ENCODE data around the gene SLC25A17.
A peak's percentile ranks its signal among the peaks of the same experiment; 100 is the strongest.
"Not testable (repeated sequence)": the region's sequence is repeated elsewhere in the genome, so short reads cannot be mapped to it uniquely, and the experiment has no call there.

The SLC25A17 gene

GRCh38 chr22:40799008-40799407, 20.1 kb downstream of the SLC25A17 start:
- no peak overlapping the region for H3K4me3 ChIP-seq (ENCODE audit: low read length)
- TF ChIP-seq CTCF (conservative IDR thresholded peaks at IDR 0.05; ENCODE audit: low read length): no peak
- no peak for DNase-seq (ENCODE audit: low read depth)

- no peak overlapping the region for H3K4me3 ChIP-seq (ENCODE audit: low read length)
- TF ChIP-seq CTCF (conservative IDR thresholded peaks at IDR 0.05; ENCODE audit: low read length): no peak
- no peak for DNase-seq (ENCODE audit: low read depth)
These were observed 21.7 kb downstream of the SLC25A17 start for GRCh38 chr22:40797427-40797826.

GRCh38 chr22:40792451-40792850, 26.7 kb downstream of the SLC25A17 start:
- H3K4me3 ChIP-seq (ENCODE audit: low read length): no peak overlapping the region
- no peak for DNase-seq (ENCODE audit: low read depth)
- no peak for TF ChIP-seq CTCF (conservative IDR thresholded peaks at IDR 0.05; ENCODE audit: low read length)

GRCh38 chr22:40791241-40791640, 27.9 kb downstream of the SLC25A17 start:
- peak; percentile 29 for DNase-seq (ENCODE audit: low read depth)
- TF ChIP-seq CTCF (conservative IDR thresholded peaks at IDR 0.05; ENCODE audit: low read length): no peak
- H3K4me3 ChIP-seq (ENCODE audit: low read length): no peak overlapping the region

GRCh38 chr22:40789131-40789530, 30.0 kb downstream of the SLC25A17 start:
- no peak for DNase-seq (ENCODE audit: low read depth)
- no peak for TF ChIP-seq CTCF (conservative IDR thresholded peaks at IDR 0.05; ENCODE audit: low read length)
- H3K4me3 ChIP-seq (ENCODE audit: low read length): no peak overlapping the region

- DNase-seq (ENCODE audit: low read depth): no peak
- TF ChIP-seq CTCF (conservative IDR thresholded peaks at IDR 0.05; ENCODE audit: low read length): no peak
- no peak overlapping the region for H3K4me3 ChIP-seq (ENCODE audit: low read length)
These were observed 36.6 kb downstream of the SLC25A17 start for GRCh38 chr22:40782521-40782920.

GRCh38 chr22:40781749-40782148, 37.4 kb downstream of the SLC25A17 start:
- H3K4me3 ChIP-seq (ENCODE audit: low read length); DNase-seq (ENCODE audit: low read depth): not testable (repeated sequence)

GRCh38 chr22:40769761-40770160, 49.4 kb downstream of the SLC25A17 start:
- no peak overlapping the region for H3K4me3 ChIP-seq (ENCODE audit: low read length)
- TF ChIP-seq CTCF (conservative IDR thresholded peaks at IDR 0.05; ENCODE audit: low read length): no peak
- DNase-seq (ENCODE audit: low read depth): no peak

Data from AG10803 (cell line).